Measurements from ENCODE around the gene MX2. TPM values are rescaled to one million over a fixed set of nuclear protein-coding genes. Genes with fewer than 3 reads are reported as not detected.

Gene MX2
- total RNA-seq, 2 donors from 2014 or later: 2.3 to 12.2 TPM

DNA sequence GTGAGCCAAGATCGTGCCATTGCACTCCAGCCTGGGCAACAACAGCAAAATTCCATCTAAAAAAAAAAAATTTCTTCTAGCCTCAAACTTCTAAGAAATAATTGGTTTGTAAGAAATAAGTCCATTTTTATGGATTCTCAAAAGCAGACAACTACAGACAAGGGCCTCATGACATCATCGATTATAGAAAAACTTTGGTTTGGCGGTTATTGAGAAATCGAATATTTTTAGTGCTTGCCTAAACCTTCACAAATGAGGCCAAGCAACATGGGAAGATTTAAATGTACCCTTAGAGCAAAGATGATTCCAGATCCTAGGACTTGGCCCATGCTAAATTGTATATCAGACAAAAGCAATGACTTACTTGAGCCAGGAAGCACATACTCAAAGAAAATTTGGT, 36.4 kb downstream of the MX2 start:
- Histone ChIP-seq H3K4me1 (no peaks in the 10 kb centered on the region), H3K9me3 (no peaks in the 10 kb centered on the region), H3K36me3 (replicated peaks in 1 of 2; ENCODE audit: insufficient read depth in 1 of 2, low read depth in 2 of 2) (no peaks in the 10 kb centered on the region), H3K27ac (no peak overlapping the region), H3K4me3 (no peak overlapping the region), H3K27me3 (no peaks in the 10 kb centered on the region)
- ATAC-seq: no peak
- no peak for DNase-seq
- TF ChIP-seq, protein P1, sequence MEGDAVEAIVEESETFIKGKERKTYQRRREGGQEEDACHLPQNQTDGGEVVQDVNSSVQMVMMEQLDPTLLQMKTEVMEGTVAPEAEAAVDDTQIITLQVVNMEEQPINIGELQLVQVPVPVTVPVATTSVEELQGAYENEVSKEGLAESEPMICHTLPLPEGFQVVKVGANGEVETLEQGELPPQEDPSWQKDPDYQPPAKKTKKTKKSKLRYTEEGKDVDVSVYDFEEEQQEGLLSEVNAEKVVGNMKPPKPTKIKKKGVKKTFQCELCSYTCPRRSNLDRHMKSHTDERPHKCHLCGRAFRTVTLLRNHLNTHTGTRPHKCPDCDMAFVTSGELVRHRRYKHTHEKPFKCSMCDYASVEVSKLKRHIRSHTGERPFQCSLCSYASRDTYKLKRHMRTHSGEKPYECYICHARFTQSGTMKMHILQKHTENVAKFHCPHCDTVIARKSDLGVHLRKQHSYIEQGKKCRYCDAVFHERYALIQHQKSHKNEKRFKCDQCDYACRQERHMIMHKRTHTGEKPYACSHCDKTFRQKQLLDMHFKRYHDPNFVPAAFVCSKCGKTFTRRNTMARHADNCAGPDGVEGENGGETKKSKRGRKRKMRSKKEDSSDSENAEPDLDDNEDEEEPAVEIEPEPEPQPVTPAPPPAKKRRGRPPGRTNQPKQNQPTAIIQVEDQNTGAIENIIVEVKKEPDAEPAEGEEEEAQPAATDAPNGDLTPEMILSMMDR (IDR thresholded peaks at IDR 0.05): no peak
- no peak for TF ChIP-seq POLR2A (IDR thresholded peaks at IDR 0.05)
- intact Hi-C loops (cut with DNase I): no loop called here
- WGBS, 2 donors: 85 to 86% methylated on average over 4 of the region's 4 CpGs

DNA sequence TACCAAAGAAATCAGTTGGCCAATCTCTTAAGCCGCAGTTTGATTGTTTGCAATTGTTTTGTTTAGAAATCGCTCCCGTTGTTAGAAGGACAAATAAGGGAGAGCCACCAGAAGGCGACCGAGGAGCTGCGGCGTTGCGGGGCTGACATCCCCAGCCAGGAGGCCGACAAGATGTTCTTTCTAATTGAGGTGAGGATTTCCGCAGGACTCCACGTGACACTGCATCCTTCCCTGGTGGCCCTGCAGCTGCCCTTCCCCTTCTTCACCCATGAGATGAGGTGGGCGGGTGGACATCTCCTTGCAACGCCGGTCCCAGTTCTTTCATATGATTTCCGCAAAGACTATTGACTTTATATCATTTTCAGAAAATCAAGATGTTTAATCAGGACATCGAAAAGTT, 37.0 kb downstream of the MX2 start:
- intact Hi-C loops (cut with DNase I): no loop called here
- ATAC-seq (no peak), DNase-seq (no peak)
- no peak overlapping the region for H3K27ac ChIP-seq
- WGBS, 2 donors: 95 to 96% methylated on average over 16 of the region's 16 CpGs
- no peaks in the 10 kb centered on the region for H3K9me3 ChIP-seq
- H3K36me3 ChIP-seq (replicated peaks in 1 of 2; ENCODE audit: insufficient read depth in 1 of 2, low read depth in 2 of 2): no peaks in the 10 kb centered on the region
- TF ChIP-seq, protein P1 (IDR thresholded peaks at IDR 0.05): no peak
- no peak for TF ChIP-seq POLR2A (IDR thresholded peaks at IDR 0.05)
- no peaks in the 10 kb centered on the region for H3K27me3 ChIP-seq
- H3K4me3 ChIP-seq: no peak overlapping the region
- H3K4me1 ChIP-seq: no peaks in the 10 kb centered on the region

DNA sequence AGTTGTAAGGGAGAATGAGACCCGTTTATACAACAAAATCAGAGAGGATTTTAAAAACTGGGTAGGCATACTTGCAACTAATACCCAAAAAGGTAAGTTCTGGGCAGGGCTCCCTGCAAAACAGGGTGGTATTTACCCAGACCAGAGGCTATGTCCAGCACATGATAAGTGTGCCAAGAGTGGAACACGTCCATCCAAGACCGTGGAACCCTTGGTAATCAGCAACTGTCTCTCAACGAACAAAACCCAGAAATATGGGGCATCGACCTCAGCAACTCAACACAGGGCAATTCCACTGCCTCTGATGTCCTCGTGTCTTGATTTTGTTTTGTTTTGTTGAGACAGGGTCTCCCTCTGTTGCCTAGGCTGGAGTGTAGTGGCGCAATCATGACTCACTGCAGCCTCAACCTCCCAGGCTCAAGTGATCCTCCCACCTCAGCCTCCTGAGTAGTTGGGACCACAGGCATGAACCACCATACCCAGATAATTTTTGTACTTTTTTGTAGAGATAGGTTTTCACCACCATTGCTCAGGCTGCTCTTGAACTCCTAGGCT, 37.5 kb downstream of the MX2 start:
- no peak overlapping the region for H3K4me3 ChIP-seq
- H3K27me3 ChIP-seq: no peaks in the 10 kb centered on the region
- TF ChIP-seq POLR2A (IDR thresholded peaks at IDR 0.05): no peak
- TF ChIP-seq, protein P1 (IDR thresholded peaks at IDR 0.05): no peak
- DNase-seq (no peak), ATAC-seq (no peak)
- H3K9me3 ChIP-seq: no peaks in the 10 kb centered on the region
- 83 to 95% methylated on average over 7 of the region's 7 CpGs for WGBS, 2 donors
- no peaks in the 10 kb centered on the region for H3K4me1 ChIP-seq
- H3K36me3 ChIP-seq (replicated peaks in 1 of 2; ENCODE audit: insufficient read depth in 1 of 2, low read depth in 2 of 2): no peaks in the 10 kb centered on the region
- no peak overlapping the region for H3K27ac ChIP-seq
- intact Hi-C loops (cut with DNase I): no loop called here

DNA sequence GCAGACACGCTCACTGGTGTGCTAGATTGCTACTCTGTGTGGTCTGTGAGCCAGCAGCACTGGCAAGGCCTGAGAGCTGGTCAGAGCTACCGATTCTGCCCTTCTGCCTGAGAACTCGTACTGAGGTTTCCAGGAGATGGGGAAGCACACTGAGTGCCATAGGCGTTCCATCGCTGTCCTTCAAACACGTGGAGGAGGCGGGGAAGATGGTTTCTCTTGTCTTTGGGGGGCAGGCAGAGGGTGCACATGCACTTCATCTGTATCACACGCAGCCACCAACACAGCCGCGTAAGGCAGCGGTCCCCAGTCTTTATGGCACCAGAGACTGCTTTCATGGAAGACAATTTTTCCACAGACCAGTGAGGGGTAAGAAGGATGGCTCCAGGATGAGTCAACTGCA, 40.4 kb downstream of the MX2 start:
- DNase-seq: no peak
- TF ChIP-seq POLR2A (IDR thresholded peaks at IDR 0.05): no peak
- TF ChIP-seq, protein P1 (IDR thresholded peaks at IDR 0.05): no peak

DNA sequence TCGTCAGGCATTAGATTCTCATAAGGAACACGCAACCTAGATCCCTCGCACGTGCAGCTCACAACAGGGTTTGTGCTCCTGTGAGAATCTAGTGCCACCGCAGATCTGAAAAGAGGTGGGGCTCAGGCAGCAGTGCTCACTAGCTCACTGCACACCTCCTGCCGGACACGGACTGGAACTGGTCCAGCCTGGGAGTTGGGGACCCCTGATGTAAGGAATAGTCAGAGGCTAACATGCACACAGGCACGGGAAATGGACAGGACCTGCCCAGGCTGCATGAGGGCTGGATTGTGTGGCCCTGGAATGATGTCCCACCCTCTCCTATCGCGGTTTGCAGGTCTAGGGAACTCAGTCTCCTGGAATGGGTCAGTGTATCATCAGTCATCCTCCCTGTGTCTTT, 41.0 kb downstream of the MX2 start:
- no peak for TF ChIP-seq POLR2A (IDR thresholded peaks at IDR 0.05)
- TF ChIP-seq, protein P1 (IDR thresholded peaks at IDR 0.05): no peak
- intact Hi-C loops (cut with DNase I): no loop called here
- WGBS, 2 donors: 88 to 100% methylated on average over 5 to 10 of the region's 10 CpGs
- no peaks in the 10 kb centered on the region for H3K27me3 ChIP-seq
- no peak overlapping the region for H3K4me3 ChIP-seq
- ATAC-seq: no peak
- DNase-seq: no peak
- H3K36me3 ChIP-seq (replicated peaks in 1 of 2; ENCODE audit: insufficient read depth in 1 of 2, low read depth in 2 of 2): no peaks in the 10 kb centered on the region
- H3K9me3 ChIP-seq: no peaks in the 10 kb centered on the region
- H3K27ac ChIP-seq: no peak overlapping the region
- no peaks in the 10 kb centered on the region for H3K4me1 ChIP-seq

More for the DNA sequence above, 40.4 kb downstream of the MX2 start:
- Histone ChIP-seq H3K4me3 (no peak overlapping the region), H3K9me3 (no peaks in the 10 kb centered on the region), H3K27me3 (no peaks in the 10 kb centered on the region), H3K36me3 (replicated peaks in 1 of 2; ENCODE audit: insufficient read depth in 1 of 2, low read depth in 2 of 2) (no peaks in the 10 kb centered on the region), H3K4me1 (no peaks in the 10 kb centered on the region), H3K27ac (no peak overlapping the region)
- intact Hi-C loops (cut with DNase I): no loop called here
- no peak for ATAC-seq
- 89 to 97% methylated on average over 6 to 11 of the region's 11 CpGs for WGBS, 2 donors

Measured in body of pancreas (tissue), 4 donors.